CD14-positive monocyte (primary cell): ENCODE measurements around the gene VPS18. TPM values are rescaled to one million over a fixed set of nuclear protein-coding genes. Genes with fewer than 3 reads are reported as not detected.

Experiments
- DNase-seq, 3 donors: peaks; one replicate each; pipeline ENCODE4 v3.0.0-alpha.2; 2011 to 2022
- H2AFZ ChIP-seq: 2 replicates; pipeline ENCODE4 v1.6.0; 2012; ENCODE audit warnings: mild to moderate bottlenecking, low read depth, low read length, inconsistent platforms; ENCODE audit not compliant: insufficient read depth, poor library complexity, severe bottlenecking
- H3K27ac ChIP-seq, 2 donors: 1 replicate in 1 of 2; 2 replicates in 1 of 2; pipeline ENCODE4 v1.5.1; 2012 to 2013; ENCODE audit warnings: low read length in 2 of 2, control low read depth in 1 of 2, inconsistent platforms in 1 of 2, low read depth in 1 of 2, mild to moderate bottlenecking in 1 of 2
- H3K27me3 ChIP-seq, 2 donors: one replicate each; pipeline versions ENCODE4 v1.6.0 to v1.6.1; 2011 to 2013; ENCODE audit warnings: low read length in 2 of 2; ENCODE audit not compliant: control insufficient read depth in 2 of 2, insufficient read depth in 2 of 2
- H3K36me3 ChIP-seq, 2 donors: replicated peaks in 1 of 2; 1 replicate in 1 of 2; 2 replicates in 1 of 2; pipeline versions ENCODE4 v1.5.1 to v1.6.1; 2012 to 2013; ENCODE audit warnings: low read length in 2 of 2, control low read depth in 1 of 2, inconsistent platforms in 1 of 2, mild to moderate bottlenecking in 1 of 2; ENCODE audit not compliant: insufficient read depth in 2 of 2, control insufficient read depth in 1 of 2
- H3K4me1 ChIP-seq, 2 donors: 1 replicate in 1 of 2; 2 replicates in 1 of 2; pipeline versions ENCODE4 v1.5.1 to v1.6.1; 2012 to 2013; ENCODE audit warnings: low read length in 2 of 2, control low read depth in 1 of 2, inconsistent platforms in 1 of 2, mild to moderate bottlenecking in 1 of 2, moderate library complexity in 1 of 2; ENCODE audit not compliant: insufficient read depth in 2 of 2, control insufficient read depth in 1 of 2
- H3K4me2 ChIP-seq: replicated peaks from 2 replicates; pipeline ENCODE3; 2012; ENCODE audit warnings: low read length, moderate library complexity, mild to moderate bottlenecking; ENCODE audit not compliant: poor library complexity, severe bottlenecking; ENCODE audit errors: extremely low read depth
- H3K4me3 ChIP-seq, 3 experiments: fragments of 200-600 bp in 1 of 3; sonication (generic) in 1 of 3; replicated peaks in 1 of 3; 1 replicate in 2 of 3; 2 replicates in 1 of 3; pipeline ENCODE4 v1.5.1; 2011 to 2013; ENCODE audit warnings: low read length in 3 of 3, mild to moderate bottlenecking in 3 of 3, control low read depth in 2 of 3, low read depth in 2 of 3, inconsistent platforms in 1 of 3, moderate library complexity in 1 of 3
- H3K79me2 ChIP-seq: 2 replicates; pipeline ENCODE4 v1.6.0; 2012; ENCODE audit warnings: mild to moderate bottlenecking, control low read depth, inconsistent platforms, low read length, moderate library complexity; ENCODE audit not compliant: insufficient read depth
- H3K9ac ChIP-seq: 2 replicates; pipeline ENCODE4 v1.6.0; 2017; ENCODE audit warnings: low read length, mild to moderate bottlenecking; ENCODE audit not compliant: insufficient read depth, poor library complexity, severe bottlenecking
- H3K9me3 ChIP-seq, 2 donors: replicated peaks in 1 of 2; 1 replicate in 1 of 2; 2 replicates in 1 of 2; pipeline versions ENCODE4 v1.5.1 to v1.6.1; 2012 to 2013; ENCODE audit warnings: low read length in 2 of 2, control low read depth in 1 of 2; ENCODE audit not compliant: control insufficient read depth in 1 of 2, insufficient read depth in 1 of 2
- H4K20me1 ChIP-seq: 2 replicates; pipeline ENCODE4 v1.6.0; 2012; ENCODE audit warnings: mild to moderate bottlenecking, low read length, control low read depth, moderate library complexity; ENCODE audit not compliant: insufficient read depth
- H3K27ac Mint-ChIP-seq, 7 donors: one replicate each; pipeline ENCODE4 v1.8.0; 2020; ENCODE audit warnings: mild to moderate bottlenecking in 7 of 7, mixed read lengths in 7 of 7, moderate library complexity in 6 of 7, inconsistent platforms in 2 of 7
- H3K27me3 Mint-ChIP-seq, 3 donors: one replicate each; pipeline ENCODE4 v1.8.0; 2021 to 2022; ENCODE audit warnings: low read depth in 3 of 3, mild to moderate bottlenecking in 3 of 3, mixed read lengths in 3 of 3, moderate library complexity in 3 of 3, inconsistent platforms in 1 of 3
- H3K36me3 Mint-ChIP-seq, 2 donors: one replicate each; pipeline ENCODE4 v1.8.0; 2020; ENCODE audit warnings: mixed read lengths in 2 of 2, inconsistent platforms in 1 of 2, mild to moderate bottlenecking in 1 of 2
- H3K4me1 Mint-ChIP-seq: one replicate; pipeline ENCODE4 v1.8.0; 2020; ENCODE audit warnings: mild to moderate bottlenecking, mixed read lengths
- H3K4me3 Mint-ChIP-seq, 2 donors: one replicate each; pipeline ENCODE4 v1.8.0; 2020; ENCODE audit warnings: mild to moderate bottlenecking in 2 of 2, mixed read lengths in 2 of 2, moderate library complexity in 1 of 2
- H3K9me3 Mint-ChIP-seq, 7 donors: one replicate each; pipeline ENCODE4 v1.8.0; 2020 to 2022; ENCODE audit warnings: mixed read lengths in 7 of 7, mild to moderate bottlenecking in 6 of 7, moderate library complexity in 6 of 7, inconsistent platforms in 2 of 7
- CTCF ChIP-seq: fragments of 200-600 bp; IDR thresholded peaks from one replicate; pipeline ENCODE4 v1.8.0; 2022; ENCODE audit warnings: antibody characterized with exemption, mild to moderate bottlenecking
- WGBS: methylation state at CpG from one replicate; pipeline ENCODE4 v1.1.5; 2013; ENCODE audit warnings: missing lambda C conversion rate; ENCODE audit not compliant: insufficient coverage; 5-methylcytosine and 5-hydroxymethylcytosine counted together
- intact Hi-C, 2 donors: fragments of 100-400 bp; cut with micrococcal nuclease; formaldehyde crosslinking; loops; one replicate each; pipeline versions ENCODE4 v1.15.0 to v1.15.1; 2023
- polyA plus RNA-seq, 3 donors: library from polyadenylated mRNA; depleted of rRNA in 1 of 3; unstranded in 2 of 3; stranded (reverse) in 1 of 3; fragments of 300-500 nt in 2 of 3; fragments of >200 nt in 1 of 3; fragmentation: Illumina TruSeq in 2 of 3; gene quantifications; 1 replicate in 2 of 3; 2 replicates in 1 of 3; pipeline ENCODE4 v1.2.3, GENCODE V29; 2012 to 2021

The VPS18 gene
- polyA plus RNA-seq, 3 donors = 12.1 to 22.8 (median 21.8) TPM

GRCh38 chr15:40934457-40934856 lies 40.2 kb downstream of the VPS18 start:
- no peak for DNase-seq
- Mint-ChIP-seq H3K36me3 (peaks cover 4 to 8% of the 10 kb centered on the region in 2 donors), H3K27ac (no peak overlapping the region), H3K9me3 (peaks cover 0 to 17% (median 6%) of the 10 kb centered on the region in 7 donors), H3K4me1 (peaks cover 31% of the 10 kb centered on the region), H3K4me3 (no peak overlapping the region), H3K27me3 (peaks cover 34 to 46% (median 45%) of the 10 kb centered on the region in 3 donors)
- 93% methylated on average over 6 of the region's 6 CpGs for WGBS
- intact Hi-C loops = no loop called here
- H3K4me3 ChIP-seq = no peak overlapping the region
- no peak overlapping the region for H3K9ac ChIP-seq
- H3K4me1 ChIP-seq = peaks cover 20 to 29% of the 10 kb centered on the region in 2 donors
- H3K27me3 ChIP-seq = peaks cover 24 to 37% of the 10 kb centered on the region in 2 donors
- no peaks in the 10 kb centered on the region for H4K20me1 ChIP-seq
- no peak overlapping the region for H2AFZ ChIP-seq
- no peaks in the 10 kb centered on the region for H3K79me2 ChIP-seq
- H3K36me3 ChIP-seq = no peaks in the 10 kb centered on the region
- no peak overlapping the region for H3K4me2 ChIP-seq
- no peak overlapping the region for H3K27ac ChIP-seq
- peaks cover 0 to 18% of the 10 kb centered on the region in 2 donors for H3K9me3 ChIP-seq
- no peak for TF ChIP-seq CTCF

- Mint-ChIP-seq H3K27me3 (peaks cover 20 to 33% (median 27%) of the 10 kb centered on the region in 3 donors), H3K36me3 (peaks cover 1 to 2% of the 10 kb centered on the region in 2 donors), H3K4me3 (no peak overlapping the region), H3K27ac (no peak overlapping the region), H3K9me3 (peaks cover 0 to under 1% (median 0%) of the 10 kb centered on the region in 7 donors), H3K4me1 (peaks cover 33% of the 10 kb centered on the region)
- TF ChIP-seq CTCF = no peak
- Histone ChIP-seq H3K27ac (no peak overlapping the region), H3K4me3 (no peak overlapping the region), H3K36me3 (no peaks in the 10 kb centered on the region), H3K9ac (no peak overlapping the region), H3K27me3 (peaks cover 6 to 18% of the 10 kb centered on the region in 2 donors), H3K4me2 (no peak overlapping the region), H2AFZ (no peak overlapping the region), H4K20me1 (no peaks in the 10 kb centered on the region), H3K79me2 (no peaks in the 10 kb centered on the region), H3K4me1 (peaks cover 21 to 32% of the 10 kb centered on the region in 2 donors), H3K9me3 (peaks cover 0 to 1% of the 10 kb centered on the region in 2 donors)
- intact Hi-C loops = no loop called here
- DNase-seq = no peak
- 93% methylated on average over 29 of the region's 31 CpGs for WGBS
Measured at GRCh38 chr15:40936234-40936708, 42.0 kb downstream of the VPS18 start.
